GM04504 (cell line): ENCODE measurements around the gene FARP1.
"Not testable (repeated sequence)": the region's sequence is repeated elsewhere in the genome, so short reads cannot be mapped to it uniquely, and the experiment has no call there.

Experiments
- DNase-seq: peaks from one replicate; pipeline ENCODE4 v3.0.0-alpha.2; 2012; ENCODE audit warnings: low read depth

The FARP1 gene

GRCh38 chr13:98225036-98225940 lies 82.4 kb downstream of the FARP1 start:
- no peak for DNase-seq

GRCh38 chr13:98226496-98226895 lies 83.6 kb downstream of the FARP1 start:
- no peak for DNase-seq

GRCh38 chr13:98228661-98229341 lies 85.9 kb downstream of the FARP1 start:
- DNase-seq: peak; percentile 52

- DNase-seq: not testable (repeated sequence)
These were observed 87.9 kb downstream of the FARP1 start for GRCh38 chr13:98230762-98231161.

- DNase-seq: no peak
These were observed 89.6 kb downstream of the FARP1 start for GRCh38 chr13:98232456-98232855.

- DNase-seq: no peak
These were observed 90.2 kb downstream of the FARP1 start for GRCh38 chr13:98233127-98233526.

GRCh38 chr13:98234348-98234747 lies 91.5 kb downstream of the FARP1 start:
- DNase-seq: no peak

- DNase-seq: no peak
These were observed 93.3 kb downstream of the FARP1 start for GRCh38 chr13:98236197-98236596.

- DNase-seq: no peak
These were observed 94.4 kb downstream of the FARP1 start for GRCh38 chr13:98237331-98237730.

- DNase-seq: no peak
These were observed 96.5 kb downstream of the FARP1 start for GRCh38 chr13:98239162-98240076.

GRCh38 chr13:98240135-98240534 lies 97.2 kb downstream of the FARP1 start:
- no peak for DNase-seq

- DNase-seq: no peak
These were observed 98.1 kb downstream of the FARP1 start for GRCh38 chr13:98240974-98241373.

GRCh38 chr13:98241976-98242375 lies 99.1 kb downstream of the FARP1 start:
- no peak for DNase-seq

- DNase-seq: no peak
These were observed 99.5 kb downstream of the FARP1 start for GRCh38 chr13:98242403-98242802.

GRCh38 chr13:98243929-98244272 lies 101.0 kb downstream of the FARP1 start:
- DNase-seq: no peak

GRCh38 chr13:98246538-98247172 lies 103.8 kb downstream of the FARP1 start:
- no peak for DNase-seq

GRCh38 chr13:98251708-98252107 lies 108.8 kb downstream of the FARP1 start:
- no peak for DNase-seq

GRCh38 chr13:98252931-98253470 lies 110.1 kb downstream of the FARP1 start:
- peak; percentile 69 for DNase-seq

GRCh38 chr13:98253526-98253925 lies 110.6 kb downstream of the FARP1 start:
- DNase-seq: no peak

- peak; percentile 71 for DNase-seq
These were observed 111.6 kb downstream of the FARP1 start for GRCh38 chr13:98254513-98254912.

GRCh38 chr13:98258226-98258625 lies 115.3 kb downstream of the FARP1 start:
- no peak for DNase-seq
